Measurements from ENCODE around the gene GALNT18. TPM values are rescaled to one million over a fixed set of nuclear protein-coding genes. Genes with fewer than 3 reads are reported as not detected.

GALNT18 gene
- total RNA-seq, 2 experiments from 2014 or later: 6.8 to 7.4 TPM

- intact Hi-C loops (cut with micrococcal nuclease): no loop called here
- POLR2A ChIA-PET: no interaction called here
Observed at GRCh38 chr11:11510939-11511338, 110.9 kb downstream of the GALNT18 start.

GRCh38 chr11:11505692-11506091 is 116.1 kb downstream of the GALNT18 start:
- intact Hi-C loops (cut with micrococcal nuclease): no loop called here
- Mint-ChIP-seq H3K4me3 (no peak overlapping the region), H3K27ac (no peak overlapping the region), H3K4me1 (ENCODE audit: low read depth) (no peaks in the 10 kb centered on the region), H3K9me3 (no peaks in the 10 kb centered on the region), H3K36me3 (ENCODE audit: low read depth) (no peaks in the 10 kb centered on the region), H3K27me3 (peaks cover 5% of the 10 kb centered on the region)
- CTCF ChIA-PET: no interaction called here
- DNase-seq: no peak
- POLR2A ChIA-PET: no interaction called here
- ATAC-seq: no peak
- TF ChIP-seq, protein P1, sequence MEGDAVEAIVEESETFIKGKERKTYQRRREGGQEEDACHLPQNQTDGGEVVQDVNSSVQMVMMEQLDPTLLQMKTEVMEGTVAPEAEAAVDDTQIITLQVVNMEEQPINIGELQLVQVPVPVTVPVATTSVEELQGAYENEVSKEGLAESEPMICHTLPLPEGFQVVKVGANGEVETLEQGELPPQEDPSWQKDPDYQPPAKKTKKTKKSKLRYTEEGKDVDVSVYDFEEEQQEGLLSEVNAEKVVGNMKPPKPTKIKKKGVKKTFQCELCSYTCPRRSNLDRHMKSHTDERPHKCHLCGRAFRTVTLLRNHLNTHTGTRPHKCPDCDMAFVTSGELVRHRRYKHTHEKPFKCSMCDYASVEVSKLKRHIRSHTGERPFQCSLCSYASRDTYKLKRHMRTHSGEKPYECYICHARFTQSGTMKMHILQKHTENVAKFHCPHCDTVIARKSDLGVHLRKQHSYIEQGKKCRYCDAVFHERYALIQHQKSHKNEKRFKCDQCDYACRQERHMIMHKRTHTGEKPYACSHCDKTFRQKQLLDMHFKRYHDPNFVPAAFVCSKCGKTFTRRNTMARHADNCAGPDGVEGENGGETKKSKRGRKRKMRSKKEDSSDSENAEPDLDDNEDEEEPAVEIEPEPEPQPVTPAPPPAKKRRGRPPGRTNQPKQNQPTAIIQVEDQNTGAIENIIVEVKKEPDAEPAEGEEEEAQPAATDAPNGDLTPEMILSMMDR (IDR thresholded peaks at IDR 0.05): no peak

More at GRCh38 chr11:11510939-11511338, 110.9 kb downstream of the GALNT18 start:
- Mint-ChIP-seq H3K4me1 (ENCODE audit: low read depth) (no peaks in the 10 kb centered on the region), H3K4me3 (no peak overlapping the region), H3K27me3 (no peaks in the 10 kb centered on the region), H3K9me3 (no peaks in the 10 kb centered on the region), H3K36me3 (ENCODE audit: low read depth) (no peaks in the 10 kb centered on the region), H3K27ac (no peak overlapping the region)
- no peak for DNase-seq
- ATAC-seq: no peak
- CTCF ChIA-PET: no interaction called here
- TF ChIP-seq, protein P1 (IDR thresholded peaks at IDR 0.05): no peak

GRCh38 chr11:11505190-11505589 is 116.6 kb downstream of the GALNT18 start:
- DNase-seq (no peak), ATAC-seq (no peak)
- TF ChIP-seq, protein P1 (IDR thresholded peaks at IDR 0.05): no peak
- Mint-ChIP-seq H3K9me3 (no peaks in the 10 kb centered on the region), H3K4me3 (no peak overlapping the region), H3K27ac (no peak overlapping the region), H3K36me3 (ENCODE audit: low read depth) (no peaks in the 10 kb centered on the region), H3K4me1 (ENCODE audit: low read depth) (no peaks in the 10 kb centered on the region), H3K27me3 (peaks cover 5% of the 10 kb centered on the region)
- POLR2A ChIA-PET: no interaction called here
- intact Hi-C loops (cut with micrococcal nuclease): no loop called here
- CTCF ChIA-PET: interaction anchor here (1.0 kb wide), 1 partner anchor 8 kb away, joined by 3 read pairs; no protein-coding TSS in a partner anchor

DNA sequence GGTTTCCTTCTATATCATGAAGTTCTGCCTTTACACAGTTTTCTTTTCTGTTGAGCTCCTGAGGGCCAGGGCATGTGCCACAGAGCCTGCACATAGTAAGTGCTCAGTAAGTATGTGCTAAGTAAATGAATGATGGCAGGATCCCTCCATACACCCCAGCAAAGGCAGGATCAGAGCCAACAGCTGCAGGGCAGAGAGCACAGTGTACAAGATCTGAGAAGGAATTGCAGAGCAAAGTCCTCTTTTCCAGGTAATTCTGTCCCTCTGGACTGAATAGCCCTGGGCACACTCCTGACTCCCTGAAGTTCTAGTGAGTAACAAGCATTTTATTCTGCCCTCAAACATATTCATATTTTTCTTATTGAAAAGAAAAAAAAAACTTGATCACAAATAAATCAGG is 117.7 kb downstream of the GALNT18 start:
- Mint-ChIP-seq H3K4me1 (ENCODE audit: low read depth) (no peaks in the 10 kb centered on the region), H3K4me3 (no peak overlapping the region), H3K36me3 (ENCODE audit: low read depth) (no peaks in the 10 kb centered on the region), H3K27ac (no peak overlapping the region), H3K27me3 (peaks cover 5% of the 10 kb centered on the region), H3K9me3 (no peaks in the 10 kb centered on the region)
- ATAC-seq: no peak
- TF ChIP-seq, protein P1 (IDR thresholded peaks at IDR 0.05): no peak
- POLR2A ChIA-PET: no interaction called here
- DNase-seq: no peak
- CTCF ChIA-PET: no interaction called here
- intact Hi-C loops (cut with micrococcal nuclease): no loop called here

GRCh38 chr11:11502263-11502861 is 119.4 kb downstream of the GALNT18 start:
- Mint-ChIP-seq H3K27ac (no peak overlapping the region), H3K36me3 (ENCODE audit: low read depth) (no peaks in the 10 kb centered on the region), H3K4me1 (ENCODE audit: low read depth) (no peaks in the 10 kb centered on the region), H3K4me3 (no peak overlapping the region), H3K9me3 (no peaks in the 10 kb centered on the region), H3K27me3 (peaks cover 5% of the 10 kb centered on the region)
- TF ChIP-seq, protein P1 (IDR thresholded peaks at IDR 0.05): no peak
- intact Hi-C loops (cut with micrococcal nuclease): no loop called here
- CTCF ChIA-PET: no interaction called here
- no peak for ATAC-seq
- DNase-seq: no peak
- POLR2A ChIA-PET: no interaction called here
